GM19468 (cell line): ENCODE results near the gene ADAM12.
A peak's percentile ranks its signal among the peaks of the same experiment; 100 is the strongest.
"Not testable (repeated sequence)": the region's sequence is repeated elsewhere in the genome, so short reads cannot be mapped to it uniquely, and the experiment has no call there.

Experiments
- ATAC-seq: cut with Tn5 transposase; IDR thresholded peaks from one replicate; pipeline ENCODE4 v1.9.1; 2021; ENCODE audit warnings: mild to moderate bottlenecking, moderate library complexity, moderate number of reproducible peaks; ENCODE audit not compliant: unreplicated experiment; ENCODE audit errors: extremely low read depth

The ADAM12 gene

DNA sequence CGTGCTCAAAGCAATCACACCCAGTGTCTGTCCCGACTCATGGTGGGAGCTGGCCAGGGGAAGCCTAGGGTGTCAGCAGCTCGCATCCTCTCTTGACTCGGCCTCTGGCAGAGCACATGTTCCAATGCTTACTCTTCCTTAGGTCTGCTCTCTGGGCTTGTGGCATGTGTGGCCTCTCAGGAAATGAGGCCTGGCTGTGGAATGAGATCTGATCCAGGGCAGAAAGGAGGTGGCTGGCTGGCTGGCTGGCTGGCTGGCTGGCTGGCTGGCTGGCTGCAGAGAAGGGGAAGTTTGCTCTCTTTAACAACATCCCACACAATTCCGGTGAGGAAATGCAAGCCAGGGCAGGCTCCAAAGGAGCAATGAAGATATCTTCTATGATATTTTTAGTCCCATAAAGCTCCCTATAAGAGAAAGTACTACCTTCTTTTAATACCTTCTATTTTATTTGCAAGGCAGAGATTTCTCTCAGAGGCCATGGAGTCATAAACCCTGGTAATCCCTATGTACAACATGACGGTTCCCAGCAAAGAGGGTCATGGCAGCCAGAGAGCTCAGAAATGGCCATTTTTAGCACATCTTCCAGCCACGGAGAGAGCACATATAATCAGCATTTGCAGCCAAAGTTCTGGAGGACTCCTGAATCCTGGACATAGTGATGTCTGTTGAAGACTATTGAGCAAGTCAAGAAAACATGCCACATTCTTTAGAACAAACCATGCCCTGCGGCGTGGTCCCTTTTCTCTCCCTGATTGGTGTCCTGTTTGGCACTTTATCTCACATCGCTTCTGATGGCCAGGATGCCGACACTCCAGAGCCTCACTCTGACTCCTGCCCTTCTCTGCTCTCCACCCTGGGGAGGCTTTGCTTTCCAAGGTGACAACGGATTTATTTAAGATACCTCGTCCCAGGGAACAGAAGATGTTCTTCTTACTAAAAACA lies 338.2 kb downstream of the ADAM12 start:
- ATAC-seq: no peak

DNA sequence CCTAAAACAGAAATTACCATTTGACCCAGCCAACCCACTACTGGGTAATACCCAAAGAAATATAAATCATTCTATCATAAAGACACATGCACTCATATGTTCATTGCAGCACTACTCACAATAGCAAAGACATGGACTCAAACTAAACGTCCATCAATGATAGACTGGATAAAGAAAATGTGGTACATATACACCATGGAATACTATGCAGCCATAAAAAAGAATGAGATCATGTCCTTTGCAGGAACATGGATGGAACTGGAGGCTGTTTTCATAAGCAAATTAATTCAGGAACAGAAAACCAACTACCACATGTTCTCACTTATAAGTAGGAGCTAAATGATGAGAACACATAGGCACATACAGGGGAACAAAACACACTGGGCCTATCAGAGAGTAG lies 340.5 kb downstream of the ADAM12 start:
- not testable (repeated sequence) for ATAC-seq

DNA sequence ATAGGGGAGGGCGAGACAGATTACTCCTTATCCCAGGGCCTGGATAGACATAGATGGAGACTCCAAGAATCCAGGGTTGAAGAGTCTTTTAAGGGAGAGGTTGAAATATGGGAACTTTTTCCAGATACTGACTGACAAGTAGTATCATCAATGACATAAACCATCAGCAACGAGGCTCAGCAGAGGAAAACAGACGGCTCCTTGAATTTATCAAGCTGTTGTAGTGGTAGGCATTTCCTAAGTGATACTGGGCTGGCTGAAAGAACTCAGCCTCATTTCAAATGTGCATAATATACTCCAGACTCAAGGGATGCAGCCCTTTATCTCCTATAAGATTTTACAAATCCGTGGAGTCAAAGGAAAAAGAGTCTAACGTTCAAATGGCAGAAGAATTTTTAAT lies 341.4 kb downstream of the ADAM12 start:
- no peak for ATAC-seq

DNA sequence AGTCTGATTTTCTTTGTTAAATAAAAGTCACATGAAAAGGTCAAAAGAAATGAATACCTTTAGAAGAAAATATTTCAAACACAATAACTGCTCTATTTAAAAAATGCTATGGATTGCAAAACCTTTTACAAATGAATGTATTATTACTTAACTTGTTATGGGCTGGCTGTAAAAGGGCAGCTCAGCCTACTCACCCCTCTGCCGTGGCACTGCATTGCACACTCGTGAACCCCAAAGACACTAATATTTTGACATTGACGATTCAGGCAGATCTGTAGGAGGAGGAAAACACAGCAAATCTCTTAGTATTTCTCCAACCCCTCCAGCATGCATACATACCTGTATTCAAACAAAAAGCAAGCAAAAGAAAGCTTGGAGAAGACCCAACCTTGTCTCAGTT lies 342.4 kb downstream of the ADAM12 start:
- ATAC-seq: no peak

DNA sequence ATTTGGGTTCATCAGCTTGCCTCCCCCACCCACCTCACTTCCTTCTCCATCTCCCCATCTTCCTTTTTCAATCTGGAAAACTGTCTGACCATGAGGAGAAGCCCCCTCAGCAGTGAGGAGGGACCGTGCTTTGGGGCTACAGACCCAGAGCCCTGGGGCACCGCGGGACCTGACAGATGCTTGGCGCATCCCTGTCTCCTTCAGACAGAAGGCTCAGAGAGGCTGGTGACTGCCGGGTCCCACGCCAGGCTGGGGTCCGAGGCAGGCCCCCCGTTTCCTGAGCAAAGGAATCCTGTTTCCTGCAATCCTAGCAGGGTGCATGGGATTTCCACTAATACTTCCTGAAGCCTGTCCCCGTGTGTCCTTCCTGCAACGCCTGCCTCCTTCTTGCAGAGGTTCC lies 344.9 kb downstream of the ADAM12 start:
- no peak for ATAC-seq

DNA sequence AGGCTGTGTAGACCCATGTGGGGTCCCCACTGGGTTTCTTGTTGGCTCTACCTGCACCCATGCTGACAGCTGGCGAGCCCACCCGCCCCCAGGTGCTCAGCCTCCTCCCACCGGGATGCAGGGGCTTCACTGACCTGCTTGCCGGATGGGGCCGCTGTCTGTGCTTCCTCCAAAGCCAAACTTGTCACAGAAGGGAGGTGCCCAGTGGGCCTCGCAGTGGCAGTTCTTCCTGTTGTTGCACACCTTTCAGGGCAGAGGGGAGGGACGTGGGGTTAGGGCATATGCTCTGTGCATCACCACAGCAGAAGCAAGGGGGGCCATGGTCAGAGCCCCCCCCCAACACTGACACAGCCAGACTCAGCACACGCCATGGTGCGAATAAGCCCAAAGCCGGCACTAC lies 345.4 kb downstream of the ADAM12 start:
- no peak for ATAC-seq

DNA sequence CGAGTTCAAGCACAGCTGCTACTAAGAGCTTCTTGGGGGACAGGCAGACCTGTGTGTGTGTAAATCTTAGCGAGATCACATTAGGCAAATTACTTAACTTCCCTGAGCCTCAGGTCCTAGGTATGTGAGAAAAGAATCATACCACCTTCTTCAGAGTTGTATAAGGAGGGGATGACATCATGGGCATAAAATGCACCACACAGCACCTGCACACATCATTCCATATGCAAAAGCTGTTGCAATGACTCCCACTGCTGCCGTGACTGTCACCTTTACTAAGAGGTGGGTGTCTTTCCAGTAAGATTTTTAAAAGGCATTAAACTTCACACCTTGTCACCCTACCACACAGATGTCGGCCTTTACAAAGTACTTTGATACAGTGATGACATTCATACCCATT lies 345.9 kb downstream of the ADAM12 start:
- ATAC-seq: no peak

DNA sequence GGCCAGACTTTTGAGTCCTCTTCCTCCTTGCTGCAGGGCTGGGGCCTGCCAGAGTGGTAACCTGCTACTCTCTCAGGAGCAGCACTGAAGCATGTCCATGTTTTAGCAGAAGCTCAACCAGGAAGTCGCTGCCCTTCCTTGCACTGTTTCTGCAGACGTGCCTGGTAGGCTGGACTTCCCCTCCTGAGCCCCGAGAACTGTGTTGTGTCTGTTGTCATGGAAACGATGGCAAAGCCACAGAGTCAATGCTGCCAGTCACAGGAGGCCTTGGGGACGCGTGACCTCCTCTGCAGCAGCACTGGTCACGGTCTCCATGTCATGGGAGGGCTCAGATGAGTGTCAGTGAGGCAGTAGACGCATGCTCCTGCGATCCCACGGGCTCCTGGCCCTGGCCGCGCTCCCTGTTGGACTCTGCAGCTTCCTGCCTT lies 346.5 kb downstream of the ADAM12 start:
- ATAC-seq: peak; percentile 99

DNA sequence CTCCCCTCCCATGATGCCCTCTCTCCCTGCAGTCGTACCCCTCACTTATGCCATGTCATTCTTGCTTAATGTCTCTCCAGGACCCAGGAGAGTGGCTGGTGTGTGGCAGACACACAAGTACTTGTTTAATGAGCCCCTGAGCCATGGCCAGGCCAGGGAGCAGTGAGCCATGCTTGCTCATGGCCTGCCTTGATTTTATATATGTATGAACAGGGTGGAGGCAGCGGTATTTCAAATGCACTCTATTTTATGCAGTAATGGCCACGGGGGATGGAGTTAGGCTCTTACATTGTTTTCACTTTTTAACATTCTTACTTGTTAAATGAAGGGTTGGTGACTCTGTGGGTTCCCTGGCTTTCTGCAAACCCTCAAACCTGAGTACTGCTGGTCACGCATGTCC lies 347.2 kb downstream of the ADAM12 start:
- no peak for ATAC-seq

DNA sequence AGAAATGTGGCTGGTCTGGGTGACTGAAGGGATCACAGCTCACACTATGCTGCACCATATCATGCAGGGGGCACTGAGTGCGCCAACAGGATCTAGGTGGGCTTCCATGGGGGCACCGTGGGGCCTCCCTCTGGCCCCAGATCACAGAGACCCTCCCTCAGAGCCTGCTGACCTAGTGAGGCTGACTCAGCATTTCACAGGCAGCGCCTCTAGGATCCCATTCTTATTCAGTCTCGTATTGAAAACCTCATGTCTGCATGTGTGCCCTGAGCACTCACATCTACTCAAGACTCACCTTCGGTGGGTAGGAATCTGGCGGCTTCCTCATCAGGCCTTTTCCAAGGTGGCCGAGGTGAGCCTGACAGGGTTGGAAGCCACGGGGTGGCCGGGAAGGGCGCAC lies 350.3 kb downstream of the ADAM12 start:
- ATAC-seq: no peak

DNA sequence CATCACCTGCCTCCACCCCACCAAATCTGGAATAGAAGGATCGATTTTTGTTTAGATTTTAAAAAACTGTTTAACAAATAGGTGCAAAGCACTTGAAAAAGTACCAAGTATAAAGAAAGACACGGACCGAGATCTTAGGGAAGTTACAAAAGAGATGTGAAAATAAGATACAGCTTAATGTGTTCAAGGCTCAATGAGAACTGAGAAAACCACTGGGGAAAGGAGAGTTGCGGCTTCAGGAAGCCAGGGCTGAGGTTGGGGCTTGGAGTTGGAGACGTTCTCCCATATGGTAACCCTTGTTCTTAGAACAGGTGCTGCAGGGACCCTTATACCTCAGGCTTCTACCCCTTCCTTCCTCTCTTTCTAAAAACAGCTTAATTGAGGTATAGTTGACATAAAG lies 351.8 kb downstream of the ADAM12 start:
- ATAC-seq: no peak

DNA sequence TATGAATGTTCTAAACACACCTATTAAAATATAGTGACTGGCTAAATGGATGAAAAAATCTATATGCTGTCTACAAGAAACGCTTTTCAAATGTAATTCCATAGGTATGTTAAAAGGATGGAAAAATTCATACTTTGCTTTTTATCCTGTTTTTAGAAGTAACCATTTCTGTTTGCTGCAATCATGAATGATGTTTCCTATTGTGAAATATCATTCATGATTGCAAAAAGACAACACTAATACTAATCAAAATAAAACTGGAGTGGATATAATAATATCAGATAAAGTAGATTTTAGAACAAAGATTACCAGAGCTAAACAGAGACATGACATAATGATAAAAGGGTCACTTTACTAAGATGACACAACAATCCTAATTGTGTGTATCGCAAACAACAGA lies 353.7 kb downstream of the ADAM12 start:
- ATAC-seq: no peak

DNA sequence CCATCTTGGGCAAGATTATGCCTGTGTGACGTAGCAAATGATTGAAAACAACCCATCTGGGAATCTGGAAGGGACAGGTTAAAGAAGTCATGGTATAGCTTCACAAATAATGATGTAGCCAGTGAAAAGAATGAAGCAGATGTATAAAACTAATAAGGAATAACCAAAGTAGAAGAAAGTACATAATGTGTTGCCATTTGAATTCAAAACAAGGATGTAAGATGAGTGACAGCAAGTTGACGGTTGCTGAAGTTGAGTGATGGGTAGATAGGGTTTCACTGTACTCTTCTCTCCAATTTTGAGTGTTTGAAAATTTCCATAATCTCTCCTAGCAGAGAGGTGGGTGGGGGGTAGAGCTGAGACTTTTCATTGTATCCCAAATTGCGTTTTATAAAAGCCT lies 358.3 kb downstream of the ADAM12 start:
- ATAC-seq: no peak

DNA sequence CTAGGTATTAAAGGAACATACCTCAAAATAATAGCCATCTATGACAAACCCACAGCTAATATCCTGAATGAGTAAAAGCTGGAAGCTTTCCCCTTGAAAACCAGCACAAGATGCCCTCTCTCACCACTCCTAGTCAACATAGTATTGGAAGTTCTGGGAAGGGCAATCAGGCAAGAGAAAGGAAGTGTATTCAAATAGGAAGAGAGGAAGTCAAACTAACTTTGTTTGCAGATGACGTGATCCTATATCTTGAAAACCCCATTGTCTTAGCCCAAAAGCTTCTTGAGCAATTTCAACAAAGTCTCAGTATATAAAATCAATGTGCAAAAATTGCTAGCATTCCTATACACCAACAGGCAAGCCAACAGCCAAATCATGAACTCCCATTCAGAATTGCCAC lies 360.6 kb downstream of the ADAM12 start:
- ATAC-seq: no peak

DNA sequence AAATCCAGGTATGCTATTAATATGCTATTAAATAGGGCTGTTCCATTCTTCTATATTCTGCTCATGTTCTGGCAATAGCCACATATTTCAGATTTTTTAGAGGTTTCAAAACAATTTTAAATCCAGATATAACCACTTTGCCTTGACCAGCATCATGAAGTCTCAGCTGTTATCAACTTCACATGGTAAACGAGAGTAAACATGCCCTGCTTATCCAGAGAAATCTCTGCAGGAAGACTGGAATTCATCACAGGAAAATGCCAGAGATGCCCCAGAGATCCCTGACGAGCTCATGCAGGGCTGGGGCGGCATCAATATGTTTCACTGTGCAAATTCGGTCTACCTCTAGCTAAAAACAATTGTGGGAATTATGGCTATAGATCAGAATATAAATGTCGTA lies 365.4 kb downstream of the ADAM12 start:
- no peak for ATAC-seq

DNA sequence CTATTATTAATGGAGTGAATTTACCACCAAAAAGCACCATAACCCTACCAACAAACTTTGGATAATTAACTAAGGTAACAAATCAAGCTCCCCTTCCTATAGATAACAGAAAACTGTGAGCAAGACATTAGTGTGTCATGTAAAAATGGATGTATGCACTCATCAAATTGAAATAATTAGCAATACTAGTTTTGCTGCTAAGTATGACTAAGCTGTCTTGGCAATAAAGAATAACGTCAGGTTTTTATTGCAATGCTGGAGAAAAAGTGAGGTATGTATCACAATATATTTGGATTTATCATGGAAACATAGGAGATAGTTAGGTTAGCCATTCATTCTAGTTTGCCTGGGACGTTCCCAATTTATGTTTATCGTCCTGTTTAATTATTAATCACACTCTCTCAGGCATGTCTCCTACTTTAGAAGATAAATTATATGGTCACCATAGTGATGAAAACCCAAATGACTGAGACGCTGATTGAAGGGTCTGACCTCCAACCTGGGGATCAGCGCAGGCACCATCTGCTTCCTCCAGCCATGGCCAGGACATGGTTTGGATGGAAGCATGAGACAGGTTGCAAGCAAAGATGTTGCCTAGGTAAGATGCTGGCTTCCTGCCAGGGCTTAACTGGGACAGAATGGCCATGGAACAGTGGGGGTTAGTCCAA lies 366.3 kb downstream of the ADAM12 start:
- no peak for ATAC-seq

DNA sequence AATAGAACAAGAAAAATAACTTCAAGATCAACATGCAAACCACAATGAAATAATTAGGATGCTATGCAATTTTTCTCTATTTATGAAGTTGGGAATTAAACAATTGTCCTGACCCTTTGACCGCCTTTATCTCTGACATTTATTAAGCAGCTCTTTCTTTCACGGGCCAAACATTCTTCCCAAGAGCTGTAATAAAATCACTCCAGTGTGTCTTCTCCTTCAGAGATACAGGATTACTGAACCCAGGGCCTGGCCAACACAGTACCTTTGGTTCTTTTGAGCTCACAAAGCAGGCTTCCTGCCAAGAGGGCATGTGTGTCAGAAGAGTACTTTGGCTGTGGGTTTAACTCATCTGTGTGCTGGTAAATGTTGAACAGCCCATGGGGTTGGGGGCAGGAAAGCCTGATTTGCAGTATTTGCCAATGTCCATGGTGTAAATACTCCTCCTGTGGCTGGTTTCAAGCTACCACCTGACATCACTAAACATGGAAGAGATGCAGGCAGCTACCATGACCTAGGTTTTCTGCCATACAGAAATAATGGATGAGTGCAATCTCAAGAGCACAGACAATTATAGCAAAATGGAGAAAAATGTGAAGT lies 370.2 kb downstream of the ADAM12 start:
- no peak for ATAC-seq

DNA sequence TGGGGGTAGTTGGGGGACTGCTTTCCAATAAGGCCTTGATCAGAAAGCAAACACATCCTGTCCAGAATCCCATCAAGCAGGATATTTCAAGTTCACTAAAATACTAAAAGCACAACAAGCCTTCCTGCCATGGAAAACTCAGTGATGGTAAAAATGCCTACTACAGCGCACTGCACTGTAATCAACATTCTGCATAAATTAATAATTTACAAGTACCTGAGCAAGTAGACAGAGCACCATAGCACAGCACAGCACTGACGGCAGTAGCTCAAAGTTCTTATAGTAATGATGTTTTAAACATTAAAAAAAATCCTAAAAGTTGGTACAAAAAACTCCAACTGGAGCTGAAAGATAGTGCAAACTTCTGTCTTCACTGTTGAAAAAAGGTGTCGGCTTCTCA lies 371.4 kb downstream of the ADAM12 start:
- ATAC-seq: no peak

DNA sequence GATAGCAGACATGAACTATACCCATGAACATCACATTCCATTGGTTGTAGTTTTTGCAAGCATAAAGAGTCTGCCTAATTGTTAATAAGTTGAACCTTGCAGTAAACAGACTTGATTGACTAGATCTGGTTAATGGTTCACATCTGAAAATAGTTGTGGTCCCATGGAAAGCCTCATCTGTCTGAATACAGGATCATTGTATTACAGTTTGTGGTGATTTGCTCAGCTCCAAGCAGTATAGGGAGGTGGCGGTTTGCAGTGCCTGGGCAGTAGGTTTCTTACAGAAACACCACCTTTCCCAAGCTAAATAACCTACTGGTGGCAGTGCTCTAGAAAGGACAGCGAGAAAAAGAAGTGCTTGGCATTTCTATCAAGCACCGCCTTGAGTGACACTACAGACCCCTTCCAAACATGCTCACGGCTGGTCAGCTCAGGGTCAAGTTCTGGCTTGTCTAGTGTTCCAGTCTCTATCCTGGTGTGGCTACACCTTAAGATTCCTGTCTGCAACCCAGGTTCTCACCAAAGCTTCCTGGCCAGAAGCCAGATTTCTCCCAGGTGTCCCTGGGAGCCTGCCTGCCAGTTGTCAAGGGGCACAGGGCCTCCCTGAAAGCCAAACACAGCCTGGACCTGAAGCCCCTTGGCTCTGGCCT lies 372.0 kb downstream of the ADAM12 start:
- ATAC-seq: no peak

DNA sequence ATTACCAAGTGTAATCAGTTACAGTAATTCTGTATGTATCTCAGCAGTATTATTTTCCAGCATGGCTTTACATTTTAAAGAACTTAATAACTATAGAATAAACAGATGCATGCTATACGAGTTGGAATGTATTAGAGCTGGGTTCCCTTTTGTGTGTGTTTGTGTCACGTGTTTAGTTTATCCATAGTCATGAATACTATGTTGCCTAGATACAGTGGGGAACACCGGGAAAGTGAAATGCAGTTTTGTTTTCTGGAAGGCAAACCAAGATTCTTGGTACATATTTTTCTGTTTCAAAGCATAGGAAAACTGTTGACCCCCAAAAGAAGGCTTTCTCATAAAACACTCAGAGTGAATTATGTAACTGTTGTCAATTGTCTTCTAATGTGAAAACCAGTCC lies 372.9 kb downstream of the ADAM12 start:
- ATAC-seq: no peak

DNA sequence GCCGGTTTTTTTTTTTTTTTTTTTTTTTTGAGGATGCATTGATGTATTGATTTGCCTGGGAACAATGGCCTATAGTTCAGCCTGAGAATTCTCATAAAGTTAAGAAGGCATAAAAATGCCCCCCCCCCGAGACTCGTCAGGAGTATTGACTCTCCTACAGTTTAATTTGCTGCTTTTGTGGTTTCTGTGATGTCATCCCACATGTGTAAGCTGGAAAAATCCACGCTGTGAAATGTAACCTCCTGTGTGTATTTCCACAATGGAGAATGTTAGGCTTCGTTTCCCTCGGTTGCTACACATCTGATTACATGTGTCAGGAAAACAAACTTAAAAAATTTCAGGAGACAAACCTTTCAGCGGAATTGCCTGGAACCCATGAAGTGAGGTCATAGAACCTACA lies 374.0 kb downstream of the ADAM12 start:
- no peak for ATAC-seq
